K562 treated with DMSO at 1 percent for 48 hours (cell line): ENCODE results near the gene SPDYE17. TPM values are rescaled to one million over a fixed set of nuclear protein-coding genes. Genes with fewer than 3 reads are reported as not detected.

Source experiments
- total RNA-seq: library from RNA; unstranded; fragments of 300-600 nt; gene quantifications from 2 replicates; pipeline ENCODE4 v1.2.3, GENCODE V29; 2022; ENCODE audit warnings: low replicate concordance; ENCODE audit errors: extremely low read depth

The SPDYE17 gene
- not detected in 2 replicates for total RNA-seq

GRCh38 chr7:77032261-77032660 lies at the start of gene SPDYE17:
Gene SPDYE17 (minus strand): TSS chr7:77032361. CDS start chr7:77030570, 1,791 bp downstream.

DNA sequence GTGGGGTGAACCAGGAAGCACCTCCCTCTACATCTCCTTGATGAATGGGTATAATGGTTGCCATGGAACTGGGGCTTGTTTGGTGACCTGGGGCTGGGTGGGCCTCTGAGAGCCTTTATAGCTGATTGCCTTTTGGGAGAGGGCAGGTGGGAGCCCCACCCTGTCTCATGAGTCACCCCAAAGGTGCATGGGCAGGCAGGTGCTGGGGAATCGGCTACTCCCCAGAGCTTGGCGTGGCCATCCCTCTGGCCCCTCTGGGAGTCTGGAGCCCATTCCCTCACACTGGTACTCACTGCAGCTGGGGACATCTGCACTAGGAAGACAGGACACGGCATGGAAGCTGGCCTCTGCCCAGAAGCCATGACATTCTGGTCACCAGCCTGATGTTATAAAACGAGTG lies 30.4 kb upstream of the SPDYE17 start, which contains the start of gene SPDYE18:
Gene SPDYE18, minus strand, starts transcription at position 2 of the 400 bp plus-strand sequence. CDS start 2,046 bp downstream, outside the sequence.

Other genes with a start within 250 kb of the SPDYE17 start
- not detected in 2 replicates for gene SPDYE18, start 30.2 kb upstream of the SPDYE17 start, total RNA-seq
- gene CCDC146, start 90.3 kb upstream of the SPDYE17 start, total RNA-seq: not detected in 2 replicates
- gene FGL2, start 167.5 kb upstream of the SPDYE17 start, total RNA-seq: not detected in 2 replicates